ENCODE data around the gene EDIL3.
"Not testable (repeated sequence)": the region's sequence is repeated elsewhere in the genome, so short reads cannot be mapped to it uniquely, and the experiment has no call there.

The EDIL3 gene

GRCh38 chr5:84036842-84037241 is 347.8 kb downstream of the EDIL3 start:
- Histone ChIP-seq H4K20me1 (ENCODE audit: control insufficient read depth, insufficient read depth, low read depth, low read length) (no peaks in the 10 kb centered on the region), H3K27me3 (ENCODE audit: control insufficient read depth, low read length) (no peaks in the 10 kb centered on the region), H3K9me3 (ENCODE audit: control insufficient read depth, insufficient read depth, low read length) (no peaks in the 10 kb centered on the region), H3K4me1 (ENCODE audit: control insufficient read depth, low read length) (no peaks in the 10 kb centered on the region), H3K4me2 (ENCODE audit: low read length) (no peak overlapping the region), H3K36me3 (ENCODE audit: control insufficient read depth, low read length) (no peaks in the 10 kb centered on the region), H3K9me2 (replicated peaks; ENCODE audit: control insufficient read depth, low read length) (no peaks in the 10 kb centered on the region), H3K79me2 (ENCODE audit: control insufficient read depth, low read length) (no peaks in the 10 kb centered on the region), H3K27ac (ENCODE audit: low read depth, low read length) (no peak overlapping the region), H3K4me3 (ENCODE audit: low read length) (no peak overlapping the region), H3F3A (ENCODE audit: control insufficient read depth, insufficient read depth) (no peaks in the 10 kb centered on the region)
- no peak for TF ChIP-seq CTCF (IDR thresholded peaks at IDR 0.05; ENCODE audit: low read depth, low read length, poor library complexity, severe bottlenecking)
- TF ChIP-seq EZH2phosphoT487 (IDR thresholded peaks at IDR 0.05; ENCODE audit: borderline replicate concordance, low read length), result no peak

GRCh38 chr5:84032324-84032723 is 352.4 kb downstream of the EDIL3 start:
- Histone ChIP-seq H3K4me3 (ENCODE audit: low read length) (no peak overlapping the region), H3K9me3 (ENCODE audit: control insufficient read depth, insufficient read depth, low read length) (no peaks in the 10 kb centered on the region), H4K20me1 (ENCODE audit: control insufficient read depth, insufficient read depth, low read depth, low read length) (no peaks in the 10 kb centered on the region), H3K36me3 (ENCODE audit: control insufficient read depth, low read length) (no peaks in the 10 kb centered on the region), H3K27ac (ENCODE audit: low read depth, low read length) (no peak overlapping the region), H3K4me2 (ENCODE audit: low read length) (no peak overlapping the region), H3K9me2 (replicated peaks; ENCODE audit: control insufficient read depth, low read length) (no peaks in the 10 kb centered on the region), H3K4me1 (ENCODE audit: control insufficient read depth, low read length) (no peaks in the 10 kb centered on the region), H3K27me3 (ENCODE audit: control insufficient read depth, low read length) (no peaks in the 10 kb centered on the region), H3K79me2 (ENCODE audit: control insufficient read depth, low read length) (no peaks in the 10 kb centered on the region), H3F3A (ENCODE audit: control insufficient read depth, insufficient read depth) (no peaks in the 10 kb centered on the region)
- TF ChIP-seq EZH2phosphoT487 (IDR thresholded peaks at IDR 0.05; ENCODE audit: borderline replicate concordance, low read length) (no peak), CTCF (IDR thresholded peaks at IDR 0.05; ENCODE audit: low read depth, low read length, poor library complexity, severe bottlenecking) (no peak)

- no peak for TF ChIP-seq CTCF (IDR thresholded peaks at IDR 0.05; ENCODE audit: low read depth, low read length, poor library complexity, severe bottlenecking)
- TF ChIP-seq EZH2phosphoT487 (IDR thresholded peaks at IDR 0.05; ENCODE audit: borderline replicate concordance, low read length), result no peak
- H3K9me2 ChIP-seq (replicated peaks; ENCODE audit: control insufficient read depth, low read length), result no peaks in the 10 kb centered on the region
- no peak overlapping the region for H3K4me2 ChIP-seq (ENCODE audit: low read length)
- no peaks in the 10 kb centered on the region for H3K4me1 ChIP-seq (ENCODE audit: control insufficient read depth, low read length)
- H3K27me3 ChIP-seq (ENCODE audit: control insufficient read depth, low read length), result no peaks in the 10 kb centered on the region
- no peaks in the 10 kb centered on the region for H3K79me2 ChIP-seq (ENCODE audit: control insufficient read depth, low read length)
- H3K36me3 ChIP-seq (ENCODE audit: control insufficient read depth, low read length), result no peaks in the 10 kb centered on the region
- H3K4me3 ChIP-seq (ENCODE audit: low read length), result no peak overlapping the region
- no peaks in the 10 kb centered on the region for H3F3A ChIP-seq (ENCODE audit: control insufficient read depth, insufficient read depth)
- no peaks in the 10 kb centered on the region for H3K9me3 ChIP-seq (ENCODE audit: control insufficient read depth, insufficient read depth, low read length)
- no peak overlapping the region for H3K27ac ChIP-seq (ENCODE audit: low read depth, low read length)
- H4K20me1 ChIP-seq (ENCODE audit: control insufficient read depth, insufficient read depth, low read depth, low read length), result no peaks in the 10 kb centered on the region
Observed at GRCh38 chr5:84028093-84028492, 356.6 kb downstream of the EDIL3 start.

GRCh38 chr5:84018521-84018920 is 366.2 kb downstream of the EDIL3 start:
- H3K4me1 ChIP-seq (ENCODE audit: control insufficient read depth, low read length); H3K9me3 ChIP-seq (ENCODE audit: control insufficient read depth, insufficient read depth, low read length); H3K27ac ChIP-seq (ENCODE audit: low read depth, low read length); H3K4me3 ChIP-seq (ENCODE audit: low read length); H4K20me1 ChIP-seq (ENCODE audit: control insufficient read depth, insufficient read depth, low read depth, low read length); H3F3A ChIP-seq (ENCODE audit: control insufficient read depth, insufficient read depth); H3K36me3 ChIP-seq (ENCODE audit: control insufficient read depth, low read length); H3K4me2 ChIP-seq (ENCODE audit: low read length); H3K9me2 ChIP-seq (replicated peaks; ENCODE audit: control insufficient read depth, low read length); H3K79me2 ChIP-seq (ENCODE audit: control insufficient read depth, low read length); H3K27me3 ChIP-seq (ENCODE audit: control insufficient read depth, low read length): not testable (repeated sequence)

All from DOHH2 (cell line).